HEK293 (cell line): ENCODE data around the gene FBXW11.

Experiments used
- BCL11B ChIP-seq: fragments of 450-650 bp; formaldehyde crosslinking; IDR thresholded peaks from 2 replicates; pipeline ENCODE4 v1.5.1; 2016; ENCODE audit warnings: low read depth, missing biosample characterization, missing genetic modification characterization
- ZBTB1 ChIP-seq: fragments of 450-650 bp; formaldehyde crosslinking; IDR thresholded peaks from 2 replicates; pipeline ENCODE4 v1.5.1; 2016; ENCODE audit warnings: missing biosample characterization, missing genetic modification characterization
- ZNF449 ChIP-seq: fragments of 450-650 bp; formaldehyde crosslinking; IDR thresholded peaks from 2 replicates; pipeline ENCODE4 v1.5.1; 2017; ENCODE audit warnings: missing biosample characterization, mild to moderate bottlenecking, missing genetic modification characterization, moderate library complexity
- ZNF549 ChIP-seq: fragments of 450-650 bp; IDR thresholded peaks from 2 replicates; pipeline ENCODE4 v1.5.1; 2018; ENCODE audit warnings: missing biosample characterization, missing genetic modification characterization, mild to moderate bottlenecking, inconsistent platforms, moderate library complexity
- ZNF600 ChIP-seq: fragments of 450-650 bp; formaldehyde crosslinking; IDR thresholded peaks from 2 replicates; pipeline ENCODE4 v1.5.1; 2016; ENCODE audit warnings: missing biosample characterization, missing genetic modification characterization
- ZNF670 ChIP-seq: fragments of 450-650 bp; formaldehyde crosslinking; IDR thresholded peaks from 2 replicates; pipeline ENCODE4 v1.5.1; 2016; ENCODE audit warnings: missing biosample characterization, missing genetic modification characterization, low read depth
- ZNF76 ChIP-seq: fragments of 450-650 bp; formaldehyde crosslinking; IDR thresholded peaks from 2 replicates; pipeline ENCODE4; 2016; ENCODE audit warnings: low read depth, missing biosample characterization, missing genetic modification characterization, borderline replicate concordance
- ZNF785 ChIP-seq: fragments of 450-650 bp; formaldehyde crosslinking; IDR thresholded peaks from 2 replicates; pipeline ENCODE4 v1.5.1; 2016; ENCODE audit warnings: missing biosample characterization, missing genetic modification characterization
- TF ChIP-seq, protein P1 (sequence below): fragments of 450-650 bp; formaldehyde crosslinking; IDR thresholded peaks from 2 replicates; pipeline ENCODE4 v1.5.1; 2016; ENCODE audit warnings: missing biosample characterization, missing genetic modification characterization
- TF ChIP-seq, protein P2 (sequence below): fragments of 450-650 bp; formaldehyde crosslinking; IDR thresholded peaks from 2 replicates; pipeline ENCODE4 v1.5.1; 2016; ENCODE audit warnings: missing biosample characterization, missing genetic modification characterization
- TF ChIP-seq, protein P3 (sequence below): fragments of 450-650 bp; formaldehyde crosslinking; IDR thresholded peaks from 2 replicates; pipeline ENCODE4 v1.5.1; 2016; ENCODE audit warnings: missing biosample characterization, missing genetic modification characterization

DNA sequence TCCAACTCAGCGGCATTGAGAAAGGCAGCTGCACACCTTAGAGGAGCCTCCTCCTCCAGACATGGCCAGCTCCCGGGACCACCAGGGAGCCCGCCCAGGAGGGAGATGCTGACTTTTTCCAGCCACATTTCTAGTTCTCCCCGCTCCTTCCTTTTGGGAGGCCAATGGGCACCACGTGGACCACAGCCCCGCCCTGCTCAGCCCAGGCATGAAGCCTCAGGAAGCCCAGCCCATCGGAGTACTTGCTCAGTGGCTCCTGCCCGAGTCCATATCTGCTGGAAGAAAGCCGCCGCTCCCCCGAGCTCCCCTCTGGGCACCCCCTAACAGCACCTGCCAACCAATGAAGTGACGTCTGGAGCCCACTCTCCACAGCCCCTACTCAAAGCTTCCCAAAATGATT, 168.4 kb downstream of the FBXW11 start:
- TF ChIP-seq, protein P1, sequence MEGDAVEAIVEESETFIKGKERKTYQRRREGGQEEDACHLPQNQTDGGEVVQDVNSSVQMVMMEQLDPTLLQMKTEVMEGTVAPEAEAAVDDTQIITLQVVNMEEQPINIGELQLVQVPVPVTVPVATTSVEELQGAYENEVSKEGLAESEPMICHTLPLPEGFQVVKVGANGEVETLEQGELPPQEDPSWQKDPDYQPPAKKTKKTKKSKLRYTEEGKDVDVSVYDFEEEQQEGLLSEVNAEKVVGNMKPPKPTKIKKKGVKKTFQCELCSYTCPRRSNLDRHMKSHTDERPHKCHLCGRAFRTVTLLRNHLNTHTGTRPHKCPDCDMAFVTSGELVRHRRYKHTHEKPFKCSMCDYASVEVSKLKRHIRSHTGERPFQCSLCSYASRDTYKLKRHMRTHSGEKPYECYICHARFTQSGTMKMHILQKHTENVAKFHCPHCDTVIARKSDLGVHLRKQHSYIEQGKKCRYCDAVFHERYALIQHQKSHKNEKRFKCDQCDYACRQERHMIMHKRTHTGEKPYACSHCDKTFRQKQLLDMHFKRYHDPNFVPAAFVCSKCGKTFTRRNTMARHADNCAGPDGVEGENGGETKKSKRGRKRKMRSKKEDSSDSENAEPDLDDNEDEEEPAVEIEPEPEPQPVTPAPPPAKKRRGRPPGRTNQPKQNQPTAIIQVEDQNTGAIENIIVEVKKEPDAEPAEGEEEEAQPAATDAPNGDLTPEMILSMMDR, result no peak
- TF ChIP-seq BCL11B (tag by site-specific recombination), result no peak
- TF ChIP-seq ZBTB1, result no peak
- no peak for TF ChIP-seq ZNF785
- TF ChIP-seq, protein P2, sequence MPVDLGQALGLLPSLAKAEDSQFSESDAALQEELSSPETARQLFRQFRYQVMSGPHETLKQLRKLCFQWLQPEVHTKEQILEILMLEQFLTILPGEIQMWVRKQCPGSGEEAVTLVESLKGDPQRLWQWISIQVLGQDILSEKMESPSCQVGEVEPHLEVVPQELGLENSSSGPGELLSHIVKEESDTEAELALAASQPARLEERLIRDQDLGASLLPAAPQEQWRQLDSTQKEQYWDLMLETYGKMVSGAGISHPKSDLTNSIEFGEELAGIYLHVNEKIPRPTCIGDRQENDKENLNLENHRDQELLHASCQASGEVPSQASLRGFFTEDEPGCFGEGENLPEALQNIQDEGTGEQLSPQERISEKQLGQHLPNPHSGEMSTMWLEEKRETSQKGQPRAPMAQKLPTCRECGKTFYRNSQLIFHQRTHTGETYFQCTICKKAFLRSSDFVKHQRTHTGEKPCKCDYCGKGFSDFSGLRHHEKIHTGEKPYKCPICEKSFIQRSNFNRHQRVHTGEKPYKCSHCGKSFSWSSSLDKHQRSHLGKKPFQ, result no peak
- no peak for TF ChIP-seq ZNF449
- TF ChIP-seq, protein P3, sequence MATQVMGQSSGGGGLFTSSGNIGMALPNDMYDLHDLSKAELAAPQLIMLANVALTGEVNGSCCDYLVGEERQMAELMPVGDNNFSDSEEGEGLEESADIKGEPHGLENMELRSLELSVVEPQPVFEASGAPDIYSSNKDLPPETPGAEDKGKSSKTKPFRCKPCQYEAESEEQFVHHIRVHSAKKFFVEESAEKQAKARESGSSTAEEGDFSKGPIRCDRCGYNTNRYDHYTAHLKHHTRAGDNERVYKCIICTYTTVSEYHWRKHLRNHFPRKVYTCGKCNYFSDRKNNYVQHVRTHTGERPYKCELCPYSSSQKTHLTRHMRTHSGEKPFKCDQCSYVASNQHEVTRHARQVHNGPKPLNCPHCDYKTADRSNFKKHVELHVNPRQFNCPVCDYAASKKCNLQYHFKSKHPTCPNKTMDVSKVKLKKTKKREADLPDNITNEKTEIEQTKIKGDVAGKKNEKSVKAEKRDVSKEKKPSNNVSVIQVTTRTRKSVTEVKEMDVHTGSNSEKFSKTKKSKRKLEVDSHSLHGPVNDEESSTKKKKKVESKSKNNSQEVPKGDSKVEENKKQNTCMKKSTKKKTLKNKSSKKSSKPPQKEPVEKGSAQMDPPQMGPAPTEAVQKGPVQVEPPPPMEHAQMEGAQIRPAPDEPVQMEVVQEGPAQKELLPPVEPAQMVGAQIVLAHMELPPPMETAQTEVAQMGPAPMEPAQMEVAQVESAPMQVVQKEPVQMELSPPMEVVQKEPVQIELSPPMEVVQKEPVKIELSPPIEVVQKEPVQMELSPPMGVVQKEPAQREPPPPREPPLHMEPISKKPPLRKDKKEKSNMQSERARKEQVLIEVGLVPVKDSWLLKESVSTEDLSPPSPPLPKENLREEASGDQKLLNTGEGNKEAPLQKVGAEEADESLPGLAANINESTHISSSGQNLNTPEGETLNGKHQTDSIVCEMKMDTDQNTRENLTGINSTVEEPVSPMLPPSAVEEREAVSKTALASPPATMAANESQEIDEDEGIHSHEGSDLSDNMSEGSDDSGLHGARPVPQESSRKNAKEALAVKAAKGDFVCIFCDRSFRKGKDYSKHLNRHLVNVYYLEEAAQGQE (tag by site-specific recombination), result no peak
- no peak for TF ChIP-seq ZNF549 (tag by site-specific recombination)
- TF ChIP-seq ZNF76, result no peak
- no peak for TF ChIP-seq ZNF600 (tag by site-specific recombination)
- TF ChIP-seq ZNF670 (tag by site-specific recombination), result no peak
